IMR-90 (cell line): ENCODE data around the gene PDE8B.

ENCODE experiments used
- CTCF ChIP-seq: conservative IDR thresholded peaks from 2 replicates; pipeline ENCODE4 v1.5.1; 2012; ENCODE audit warnings: mild to moderate bottlenecking, low read depth, low read length, improper control_type of control experiment
- ELK1 ChIP-seq: fragments of 150-350 bp; IDR thresholded peaks from 2 replicates; pipeline ENCODE4 v1.6.1; 2016; ENCODE audit warnings: low read depth, mild to moderate bottlenecking, low read length, moderate library complexity, borderline replicate concordance
- MXI1 ChIP-seq: IDR thresholded peaks from 2 replicates; pipeline ENCODE4 v1.6.1; 2012; ENCODE audit warnings: low read depth, mild to moderate bottlenecking, low read length, moderate library complexity, borderline replicate concordance

- no peak for TF ChIP-seq CTCF
- no peak for TF ChIP-seq MXI1
- TF ChIP-seq ELK1, result no peak
Measured at GRCh38 chr5:77280036-77280435, 69.6 kb downstream of the PDE8B start.
